K562 (cell line): ENCODE measurements around the gene SEC23IP.

ENCODE experiments used
- CTCF ChIP-seq, 3 experiments: IDR thresholded peaks in 2 of 3; conservative IDR thresholded peaks in 1 of 3; 2 replicates each; pipeline ENCODE4 v1.5.1; 2011 to 2012; ENCODE audit warnings: low read length in 3 of 3, mild to moderate bottlenecking in 3 of 3, control low read depth in 2 of 3, improper control_type of control experiment in 1 of 3, inconsistent platforms in 1 of 3, low read depth in 1 of 3, mixed read lengths in 1 of 3, moderate library complexity in 1 of 3; ENCODE audit not compliant: insufficient read depth in 2 of 3
- EP300 ChIP-seq: IDR thresholded peaks from 2 replicates; pipeline ENCODE4 v1.6.1; 2012; ENCODE audit warnings: low read length, improper control_type of control experiment
- EZH2 ChIP-seq: IDR thresholded peaks from 2 replicates; pipeline ENCODE4 v1.6.1; 2012; ENCODE audit warnings: low read depth, mild to moderate bottlenecking, inconsistent platforms, low read length, borderline replicate concordance
- IRF2 ChIP-seq: sonication (generic); formaldehyde crosslinking; IDR thresholded peaks from 2 replicates; pipeline ENCODE4 v1.8.1; 2022; ENCODE audit warnings: mild to moderate bottlenecking, missing genetic modification reagents
- MAX ChIP-seq: sonication (generic); formaldehyde crosslinking; IDR thresholded peaks from 2 replicates; pipeline ENCODE4 v1.9.0; 2022; ENCODE audit warnings: mild to moderate bottlenecking, missing genetic modification reagents
- POLR2A ChIP-seq: fragments of 450-650 bp; conservative IDR thresholded peaks from 2 replicates; pipeline ENCODE4 v1.6.1; 2016
- TARDBP ChIP-seq: fragments of 450-650 bp; IDR thresholded peaks from 2 replicates; pipeline ENCODE4 v1.6.1; 2016
- YY1 ChIP-seq, 3 experiments: IDR thresholded peaks; 2 replicates each; pipeline ENCODE4 v1.6.1; 2011; ENCODE audit warnings: low read length in 2 of 3, mild to moderate bottlenecking in 2 of 3, moderate library complexity in 2 of 3, borderline replicate concordance in 1 of 3, control low read depth in 1 of 3, low read depth in 1 of 3; ENCODE audit not compliant: insufficient read depth in 3 of 3, insufficient replicate concordance in 2 of 3, control insufficient read depth in 1 of 3, insufficient read length in 1 of 3; ENCODE audit errors: extremely low read depth in 1 of 3
- ZC3H11A ChIP-seq: IDR thresholded peaks from 2 replicates; pipeline ENCODE4 v1.6.1; 2012; ENCODE audit warnings: low read depth, low read length, improper control_type of control experiment
- ZNF24 ChIP-seq: fragments of 450-650 bp; IDR thresholded peaks from 2 replicates; pipeline ENCODE4 v1.6.1; 2016
- ZNF444 ChIP-seq: fragments of 250-450 bp; sonication (Bioruptor Pico); IDR thresholded peaks from 2 replicates; pipeline ENCODE4 v1.4.0; 2020; ENCODE audit warnings: mild to moderate bottlenecking, moderate library complexity

DNA sequence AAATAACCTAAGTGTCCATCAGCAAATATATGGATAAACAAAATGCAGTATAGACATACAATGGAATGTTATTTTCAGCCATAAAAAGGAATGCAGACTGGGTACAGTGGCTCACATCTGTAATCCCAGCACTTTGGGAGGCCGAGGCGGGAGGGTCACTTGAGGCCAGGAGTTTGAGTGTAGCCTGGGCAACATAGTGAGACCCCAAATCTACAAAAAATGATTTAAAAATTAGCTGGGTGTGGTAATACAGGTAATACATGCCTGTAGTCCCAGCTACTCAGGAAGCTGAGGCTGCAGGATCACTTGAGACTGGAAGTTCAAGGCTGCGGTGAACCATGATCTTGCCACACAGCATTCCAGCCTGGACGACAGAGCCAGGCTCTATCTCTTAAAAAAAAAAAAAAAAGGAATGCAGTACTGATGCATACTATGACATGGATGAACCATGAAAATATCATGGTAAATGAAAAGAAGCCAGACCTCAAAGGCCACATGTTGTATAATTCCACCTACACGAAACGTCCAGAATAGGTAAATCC, 26.8 kb upstream of the SEC23IP start:
- TF ChIP-seq POLR2A, result no peak
- TF ChIP-seq EZH2, result no peak
- TF ChIP-seq CTCF (IDR thresholded peaks at IDR 0.05 in 2 of 3, conservative IDR thresholded peaks at IDR 0.05 in 1 of 3; ENCODE audit: insufficient read depth in 2 of 3, low read depth in 1 of 3, low read length in 3 of 3), result no peak
- no peak for TF ChIP-seq EP300
- TF ChIP-seq MAX (CRISPR knock-in tag), result no peak
- TF ChIP-seq IRF2 (CRISPR knock-in tag), result no peak
- no peak for TF ChIP-seq ZNF24
- TF ChIP-seq TARDBP, result no peak
- no peak for TF ChIP-seq ZNF444 (CRISPR knock-in tag)
- TF ChIP-seq YY1 (IDR thresholded peaks at IDR 0.05; ENCODE audit: borderline replicate concordance in 1 of 3, control insufficient read depth in 1 of 3, extremely low read depth in 1 of 3, insufficient read depth in 3 of 3, insufficient read length in 1 of 3, insufficient replicate concordance in 2 of 3, low read depth in 1 of 3, low read length in 2 of 3), result no peak
- TF ChIP-seq ZC3H11A, result no peak
